K562 treated with DMSO at 1 percent for 4 hours (cell line): ENCODE results near the gene ITGA5. TPM values are rescaled to one million over a fixed set of nuclear protein-coding genes. Genes with fewer than 3 reads are reported as not detected.

Experiments used
- total RNA-seq: library from RNA; unstranded; fragments of 300-600 nt; gene quantifications from 2 replicates; pipeline ENCODE4 v1.2.3, GENCODE V29; 2022; ENCODE audit not compliant: insufficient read depth

ITGA5 gene
- total RNA-seq, result 56.9 and 93.7 TPM in 2 replicates

DNA sequence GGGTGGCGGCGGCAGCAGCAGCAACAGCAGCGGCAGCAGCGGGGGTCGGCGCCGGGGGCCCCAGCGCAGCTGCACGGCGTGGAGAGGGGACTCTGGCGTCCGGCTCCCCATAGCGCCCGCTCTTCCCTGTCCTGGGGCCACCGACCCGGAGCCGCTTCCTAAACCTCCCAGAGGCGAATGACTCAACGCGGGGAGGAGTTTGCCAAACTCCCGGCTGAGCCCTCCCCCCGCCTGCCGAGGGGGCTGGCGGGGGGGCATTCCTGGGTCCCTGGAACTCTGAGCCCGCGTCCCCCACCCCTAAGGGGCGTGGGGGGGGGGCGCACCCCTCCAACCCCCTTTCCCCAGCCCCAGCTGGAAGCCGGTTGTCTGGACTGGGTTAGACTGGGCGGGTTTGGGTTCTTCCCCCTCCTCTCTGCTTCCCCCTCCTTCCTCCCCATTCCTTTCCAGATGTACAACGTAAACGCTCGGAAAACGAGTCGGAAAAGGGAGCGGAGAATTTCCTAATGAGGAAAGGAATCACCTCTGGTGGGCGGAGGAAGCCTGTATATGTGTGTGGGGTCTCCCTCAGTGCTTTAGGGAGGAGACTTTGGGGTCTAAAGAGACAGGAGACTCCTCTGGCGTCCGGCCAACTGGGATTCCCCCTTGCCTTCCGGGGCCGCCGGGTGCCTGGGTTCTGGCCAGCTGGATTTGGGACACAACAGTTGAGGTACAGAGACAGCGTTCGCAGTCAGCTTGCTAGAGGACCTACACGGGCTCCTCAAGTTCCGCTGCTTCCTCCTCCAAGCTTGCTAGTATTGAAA, at the start of gene ITGA5:
Gene ITGA5 (minus strand): TSS at position 179 of the 800 bp plus-strand sequence. CDS start 68 bp downstream, at position 111.

DNA sequence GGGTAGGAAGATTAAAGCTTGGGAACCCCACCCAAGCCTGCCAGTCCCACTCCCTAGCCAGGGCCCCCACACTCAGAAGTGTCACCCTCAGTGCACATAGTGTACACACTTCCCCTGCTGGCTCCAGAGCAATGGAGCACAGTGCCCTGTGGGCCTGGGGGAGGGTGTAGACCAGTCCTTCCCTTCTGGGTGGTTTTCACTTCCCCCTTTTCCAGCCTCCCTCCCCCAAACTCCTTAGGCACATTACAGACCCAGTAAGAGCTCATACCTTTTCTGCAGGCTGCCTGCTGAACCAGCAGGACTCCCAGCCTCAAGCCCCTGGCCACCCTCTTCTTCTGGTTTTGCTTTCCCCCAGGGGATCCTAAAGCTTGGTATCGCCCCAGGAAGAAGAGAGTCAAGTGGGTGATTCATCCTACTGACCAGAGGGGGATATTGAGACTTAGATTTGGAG, 34.5 kb downstream of the ITGA5 start, which contains the start of gene ZNF385A:
Gene ZNF385A (minus strand): TSS at position 143 of the 451 bp plus-strand sequence. CDS start 219 bp downstream, outside the sequence.

DNA sequence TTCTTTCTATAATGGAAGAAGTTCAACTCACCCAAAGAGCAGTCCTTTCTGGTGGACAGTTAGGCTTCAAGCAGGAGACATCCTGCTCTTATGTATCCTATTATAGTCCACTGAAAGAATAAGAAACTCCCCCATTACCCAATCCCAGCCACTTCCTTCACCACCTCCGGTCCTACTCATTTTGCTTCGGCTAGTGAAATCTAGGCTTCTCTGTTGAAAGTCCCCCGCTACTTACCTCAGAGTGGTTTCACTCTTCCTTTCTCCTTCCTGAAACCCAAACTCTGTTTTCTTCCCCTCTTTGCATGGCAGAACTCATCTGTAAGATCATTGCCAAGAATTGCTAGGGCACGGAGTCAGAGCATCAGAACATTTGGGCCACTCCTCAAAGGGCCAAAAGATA, 54.7 kb downstream of the ITGA5 start, which contains the start of gene GPR84:
Gene GPR84 (minus strand): TSS at position 74 of the 400 bp plus-strand sequence. CDS start 635 bp downstream, outside the sequence.

Other genes with a start within 250 kb of the ITGA5 start
- gene SMUG1, start 230.3 kb downstream of the ITGA5 start, total RNA-seq, result 21.5 and 24.2 TPM in 2 replicates
- 23.7 and 30.5 TPM in 2 replicates for gene CBX5, start 139.1 kb downstream of the ITGA5 start, total RNA-seq
- 2,080 and 2,209 TPM in 2 replicates for gene HNRNPA1, start 138.5 kb downstream of the ITGA5 start, total RNA-seq
- 50.2 and 75.3 TPM in 2 replicates for gene NFE2, start 118.3 kb downstream of the ITGA5 start, total RNA-seq
- 164 and 178 TPM in 2 replicates for gene COPZ1, start 94.1 kb downstream of the ITGA5 start, total RNA-seq
- not detected in 2 replicates for gene GPR84, start 54.8 kb downstream of the ITGA5 start, total RNA-seq
- gene ZNF385A, start 34.5 kb downstream of the ITGA5 start, total RNA-seq, result 24.3 and 36.6 TPM in 2 replicates
- gene GTSF1, start 54.3 kb upstream of the ITGA5 start, total RNA-seq, result 315 and 349 TPM in 2 replicates
- gene NCKAP1L, start 78.5 kb upstream of the ITGA5 start, total RNA-seq, result 37.5 and 42.0 TPM in 2 replicates
- gene PDE1B, start 130.3 kb upstream of the ITGA5 start, total RNA-seq, result 3.0 and 4.4 TPM in 2 replicates
- gene PPP1R1A, start 169.4 kb upstream of the ITGA5 start, total RNA-seq, result not detected in 2 replicates
- not detected in 2 replicates for gene LACRT, start 215.6 kb upstream of the ITGA5 start, total RNA-seq
- not detected in 2 replicates for gene DCD, start 229.1 kb upstream of the ITGA5 start, total RNA-seq